GM18868 (cell line): Measurements from ENCODE around the gene PON1.

Experiments used
- ATAC-seq: cut with Tn5 transposase; IDR thresholded peaks from one replicate; pipeline ENCODE4 v1.9.1; 2021; ENCODE audit warnings: mild to moderate bottlenecking, moderate library complexity; ENCODE audit not compliant: unreplicated experiment

The PON1 gene

DNA sequence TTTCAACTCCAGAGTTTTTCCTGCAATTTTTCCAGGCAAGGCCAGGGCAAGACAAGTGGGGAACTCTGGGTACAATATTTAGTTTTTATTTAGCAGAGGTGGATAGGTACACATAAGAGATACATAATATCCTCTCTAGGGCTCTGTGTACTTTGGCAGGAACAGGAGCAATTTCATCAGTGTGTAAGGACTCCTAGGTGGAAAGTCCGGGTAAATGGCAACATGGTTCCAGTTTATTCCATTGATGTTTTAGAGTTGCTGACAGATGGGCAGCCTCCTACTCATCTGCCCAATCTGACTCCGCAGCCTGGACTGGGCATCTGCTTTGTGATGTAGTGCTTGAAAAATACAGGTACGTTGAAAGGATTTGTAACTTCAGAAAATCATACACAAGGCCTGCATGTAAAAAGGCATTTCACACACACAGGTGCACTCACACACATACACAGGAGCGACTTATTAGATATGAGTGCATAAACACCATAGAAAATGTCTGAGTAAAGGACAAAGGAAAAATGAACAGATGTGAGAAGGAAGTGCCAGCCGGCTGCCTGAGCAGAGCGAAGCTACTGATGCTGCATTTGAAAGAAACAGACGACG is 5.7 kb downstream of the PON1 start:
- ATAC-seq, result no peak

DNA sequence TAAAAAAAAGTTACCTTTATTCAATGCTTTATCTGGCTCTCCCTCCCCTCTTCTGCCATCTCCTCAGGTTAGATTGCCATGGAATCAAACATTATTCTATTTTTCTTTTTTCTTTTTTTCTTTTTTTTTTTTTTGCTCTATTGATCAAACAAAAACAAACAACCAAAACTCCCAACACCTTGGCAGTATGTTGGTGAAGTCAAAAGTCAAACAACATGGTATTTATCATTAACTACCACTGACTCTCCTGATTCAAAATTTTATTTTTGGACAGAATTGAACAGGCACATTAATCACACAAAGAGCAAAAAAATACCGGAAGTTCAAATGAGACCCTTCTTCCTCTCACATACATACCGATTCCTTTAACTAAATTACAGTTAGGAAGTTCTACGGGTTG is 6.4 kb downstream of the PON1 start:
- no peak for ATAC-seq

GRCh38 chr7:95317546-95317945 is 6.8 kb downstream of the PON1 start:
- ATAC-seq, result no peak

DNA sequence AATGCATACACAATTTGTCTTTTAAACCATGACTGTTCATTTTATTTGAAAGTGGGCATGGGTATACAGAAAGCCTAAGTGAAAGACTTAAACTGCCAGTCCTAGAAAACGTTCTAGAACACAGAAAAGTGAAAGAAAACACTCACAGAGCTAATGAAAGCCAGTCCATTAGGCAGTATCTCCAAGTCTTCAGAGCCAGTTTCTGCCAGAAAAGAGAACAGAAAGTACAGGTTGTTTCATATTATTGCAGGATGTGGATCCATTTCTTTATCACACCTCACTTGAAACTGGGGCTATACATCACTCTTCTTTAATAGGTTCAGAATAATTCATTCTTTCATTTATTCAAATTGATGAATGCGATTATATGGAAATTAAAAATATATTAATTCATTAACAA is 7.7 kb downstream of the PON1 start:
- peak; percentile 91 for ATAC-seq

- no peak for ATAC-seq
These were observed 11.8 kb downstream of the PON1 start for GRCh38 chr7:95312561-95312960.

GRCh38 chr7:95311389-95311788 is 12.9 kb downstream of the PON1 start:
- no peak for ATAC-seq

DNA sequence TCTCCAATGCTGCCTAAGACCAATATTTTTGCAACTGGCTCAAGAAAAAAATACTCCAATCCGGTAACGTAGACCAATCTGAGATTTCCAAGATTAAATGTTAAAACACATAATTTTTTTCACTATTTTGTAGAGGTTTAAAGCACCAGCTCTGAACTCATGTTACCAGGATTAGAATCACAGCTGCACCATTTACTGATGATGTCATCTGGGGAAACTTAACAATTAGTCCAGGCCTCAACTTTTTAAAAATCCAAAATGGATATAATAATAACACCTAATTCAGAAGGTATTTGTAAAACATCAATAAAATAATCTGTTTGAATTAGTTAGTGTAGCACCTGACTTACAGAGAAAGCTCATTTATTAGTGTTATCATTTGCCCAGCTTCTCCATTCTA is 14.4 kb downstream of the PON1 start:
- ATAC-seq, result no peak

- ATAC-seq, result no peak
These were observed 19.3 kb downstream of the PON1 start for GRCh38 chr7:95304990-95305389.

DNA sequence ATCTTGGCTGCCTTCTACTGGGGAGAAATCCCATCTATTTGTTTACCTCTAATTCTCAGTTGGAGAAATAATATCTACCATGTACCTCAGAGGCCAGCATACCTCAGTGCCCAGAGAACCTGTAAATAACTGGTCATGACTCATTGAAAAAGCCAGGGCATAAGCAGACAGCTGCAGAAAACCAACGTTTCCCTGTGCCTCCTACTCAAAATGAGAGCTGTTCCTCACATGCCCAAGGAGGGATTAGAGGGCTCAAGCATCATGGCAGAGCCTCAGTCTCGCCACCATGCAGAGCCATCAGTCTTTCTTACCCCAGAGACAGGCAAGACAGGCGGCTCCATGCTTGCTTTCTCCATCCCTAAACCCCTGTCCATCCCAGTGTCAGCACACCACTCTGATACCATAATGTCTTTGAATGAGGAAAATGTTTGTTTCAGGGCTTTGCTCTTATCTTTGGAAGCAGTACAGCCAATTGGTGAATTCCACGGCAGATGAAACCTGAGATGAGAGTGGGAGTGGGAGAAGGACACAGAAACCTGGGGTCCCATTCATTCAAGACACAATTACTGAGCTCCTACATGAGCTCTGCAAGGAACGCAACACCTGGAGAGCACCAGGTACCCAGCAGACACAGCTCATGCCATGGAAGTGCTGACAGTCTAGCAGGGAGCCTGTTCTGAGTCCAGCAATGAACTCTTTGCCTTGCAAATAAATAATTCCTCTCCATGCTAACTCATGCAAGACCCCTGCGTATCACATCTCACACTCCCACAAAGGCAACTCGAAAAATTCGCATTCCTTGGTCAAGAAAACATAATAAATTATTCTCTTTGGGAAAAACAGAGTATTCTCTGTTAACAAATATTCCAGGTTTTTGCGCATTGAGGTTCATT is 21.1 kb downstream of the PON1 start:
- ATAC-seq, result no peak

- ATAC-seq, result no peak
These were observed 26.2 kb downstream of the PON1 start for GRCh38 chr7:95298091-95298490.

- no peak for ATAC-seq
These were observed 27.3 kb downstream of the PON1 start for GRCh38 chr7:95297041-95297440.

- no peak for ATAC-seq
These were observed 27.9 kb downstream of the PON1 start for GRCh38 chr7:95296456-95296855.

GRCh38 chr7:95295397-95295796 is 28.9 kb downstream of the PON1 start:
- no peak for ATAC-seq

GRCh38 chr7:95290166-95290830 is 34.0 kb downstream of the PON1 start:
- no peak for ATAC-seq

GRCh38 chr7:95286096-95286495 is 38.2 kb downstream of the PON1 start:
- no peak for ATAC-seq

- ATAC-seq, result no peak
These were observed 44.9 kb downstream of the PON1 start for GRCh38 chr7:95279417-95279816.

DNA sequence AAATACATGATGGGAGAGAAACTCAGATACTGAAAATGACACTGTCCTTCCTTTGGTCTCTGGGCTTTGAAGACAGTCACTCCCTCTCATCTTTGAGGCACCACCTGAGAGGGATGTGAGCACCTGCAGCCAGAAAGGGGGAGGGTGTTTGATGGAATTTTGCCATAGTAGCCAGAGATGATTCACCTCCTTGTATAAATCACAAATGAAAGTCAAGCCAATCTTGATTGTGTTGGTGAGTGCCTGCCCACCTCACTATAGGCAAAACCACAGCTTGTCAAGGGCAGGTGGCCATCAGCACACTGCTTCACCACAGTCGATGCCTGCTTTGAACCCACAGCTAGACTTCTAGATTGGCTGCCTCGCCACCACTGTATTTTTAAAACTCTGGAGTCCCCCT is 48.2 kb downstream of the PON1 start:
- ATAC-seq, result no peak

- peak; percentile 70 for ATAC-seq
These were observed 54.7 kb downstream of the PON1 start for GRCh38 chr7:95269640-95270039.

- ATAC-seq, result no peak
These were observed 56.6 kb downstream of the PON1 start for GRCh38 chr7:95267754-95268153.

GRCh38 chr7:95265634-95266033 is 58.7 kb downstream of the PON1 start:
- ATAC-seq, result no peak

DNA sequence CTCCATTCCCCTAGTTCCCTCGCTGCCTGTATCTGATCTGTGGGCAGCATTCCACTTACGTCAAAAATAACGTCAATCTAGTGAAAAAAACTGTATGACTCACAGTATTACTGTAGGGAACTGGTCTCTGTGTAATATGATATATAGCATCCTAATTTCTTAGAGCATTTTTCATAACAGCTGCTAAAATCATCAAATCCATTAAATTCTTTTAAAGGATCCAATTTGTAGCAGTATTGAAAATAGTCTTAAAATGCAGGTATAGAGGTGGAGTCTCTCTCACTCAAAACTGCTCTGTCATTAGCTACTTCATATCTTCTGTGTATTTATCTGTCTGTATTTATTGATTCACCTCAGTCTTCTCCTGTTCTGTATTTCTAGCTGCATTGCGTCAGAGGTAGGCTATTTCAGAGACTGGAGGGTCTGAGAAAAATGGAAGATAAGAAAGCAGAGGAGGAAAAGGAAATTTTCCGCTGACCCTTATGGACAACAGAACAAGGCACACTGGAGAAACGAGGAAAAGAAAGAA is 59.9 kb downstream of the PON1 start:
- ATAC-seq, result no peak
